ENCODE measurements around the gene SLC38A7.

GRCh38 chr16:58652741-58653140 lies 31.8 kb downstream of the SLC38A7 start:
- TF ChIP-seq EGR1 (IDR thresholded peaks at IDR 0.05) (no peak), TAF1 (IDR thresholded peaks at IDR 0.05; ENCODE audit: low read depth) (no peak), EP300 (IDR thresholded peaks at IDR 0.05; ENCODE audit: borderline replicate concordance) (no peak), RAD21 (IDR thresholded peaks at IDR 0.05; ENCODE audit: low read depth) (no peak), TCF12 (IDR thresholded peaks at IDR 0.05; ENCODE audit: low read depth) (no peak), ZBTB7A (IDR thresholded peaks at IDR 0.05; ENCODE audit: low read depth) (no peak), YY1 (IDR thresholded peaks at IDR 0.05; ENCODE audit: low read depth) (no peak)
- TF ChIP-seq, protein P1, sequence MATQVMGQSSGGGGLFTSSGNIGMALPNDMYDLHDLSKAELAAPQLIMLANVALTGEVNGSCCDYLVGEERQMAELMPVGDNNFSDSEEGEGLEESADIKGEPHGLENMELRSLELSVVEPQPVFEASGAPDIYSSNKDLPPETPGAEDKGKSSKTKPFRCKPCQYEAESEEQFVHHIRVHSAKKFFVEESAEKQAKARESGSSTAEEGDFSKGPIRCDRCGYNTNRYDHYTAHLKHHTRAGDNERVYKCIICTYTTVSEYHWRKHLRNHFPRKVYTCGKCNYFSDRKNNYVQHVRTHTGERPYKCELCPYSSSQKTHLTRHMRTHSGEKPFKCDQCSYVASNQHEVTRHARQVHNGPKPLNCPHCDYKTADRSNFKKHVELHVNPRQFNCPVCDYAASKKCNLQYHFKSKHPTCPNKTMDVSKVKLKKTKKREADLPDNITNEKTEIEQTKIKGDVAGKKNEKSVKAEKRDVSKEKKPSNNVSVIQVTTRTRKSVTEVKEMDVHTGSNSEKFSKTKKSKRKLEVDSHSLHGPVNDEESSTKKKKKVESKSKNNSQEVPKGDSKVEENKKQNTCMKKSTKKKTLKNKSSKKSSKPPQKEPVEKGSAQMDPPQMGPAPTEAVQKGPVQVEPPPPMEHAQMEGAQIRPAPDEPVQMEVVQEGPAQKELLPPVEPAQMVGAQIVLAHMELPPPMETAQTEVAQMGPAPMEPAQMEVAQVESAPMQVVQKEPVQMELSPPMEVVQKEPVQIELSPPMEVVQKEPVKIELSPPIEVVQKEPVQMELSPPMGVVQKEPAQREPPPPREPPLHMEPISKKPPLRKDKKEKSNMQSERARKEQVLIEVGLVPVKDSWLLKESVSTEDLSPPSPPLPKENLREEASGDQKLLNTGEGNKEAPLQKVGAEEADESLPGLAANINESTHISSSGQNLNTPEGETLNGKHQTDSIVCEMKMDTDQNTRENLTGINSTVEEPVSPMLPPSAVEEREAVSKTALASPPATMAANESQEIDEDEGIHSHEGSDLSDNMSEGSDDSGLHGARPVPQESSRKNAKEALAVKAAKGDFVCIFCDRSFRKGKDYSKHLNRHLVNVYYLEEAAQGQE (IDR thresholded peaks at IDR 0.05; ENCODE audit: low read depth): no peak
- TF ChIP-seq, protein P2, sequence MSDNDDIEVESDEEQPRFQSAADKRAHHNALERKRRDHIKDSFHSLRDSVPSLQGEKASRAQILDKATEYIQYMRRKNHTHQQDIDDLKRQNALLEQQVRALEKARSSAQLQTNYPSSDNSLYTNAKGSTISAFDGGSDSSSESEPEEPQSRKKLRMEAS (IDR thresholded peaks at IDR 0.05): no peak
